GM19324 (cell line): ENCODE measurements around the gene MAGI1.
"Not testable (repeated sequence)": the region's sequence is repeated elsewhere in the genome, so short reads cannot be mapped to it uniquely, and the experiment has no call there.

Source experiments
- ATAC-seq: cut with Tn5 transposase; IDR thresholded peaks from one replicate; pipeline ENCODE4 v1.9.1; 2021; ENCODE audit warnings: mild to moderate bottlenecking, moderate library complexity; ENCODE audit not compliant: unreplicated experiment, low FRiP score

The MAGI1 gene

GRCh38 chr3:65584913-65585312, 453.8 kb downstream of the MAGI1 start:
- ATAC-seq = no peak

DNA sequence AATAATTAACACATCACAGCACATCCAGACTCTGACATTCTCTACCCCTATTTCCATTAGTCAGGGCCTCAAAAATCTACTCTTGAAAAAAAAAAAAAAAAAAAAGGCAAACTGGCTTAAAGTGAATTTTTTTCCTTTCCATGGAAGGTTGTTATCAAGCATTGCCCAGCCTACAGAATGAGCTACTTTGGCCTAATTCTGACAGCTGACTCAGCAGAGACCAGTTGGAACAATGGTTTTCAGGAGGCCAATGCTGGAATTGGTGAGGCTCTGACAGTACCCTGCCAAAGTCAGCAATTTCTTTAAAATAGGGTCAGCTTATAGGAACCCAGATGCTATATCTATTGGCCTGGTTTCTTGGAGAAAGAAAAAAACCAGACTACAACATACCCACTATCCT, 454.7 kb downstream of the MAGI1 start:
- ATAC-seq = no peak

- ATAC-seq = no peak
Measured at GRCh38 chr3:65583188-65583587, 455.5 kb downstream of the MAGI1 start.

- ATAC-seq = no peak
Measured at GRCh38 chr3:65582012-65582717, 456.6 kb downstream of the MAGI1 start.

DNA sequence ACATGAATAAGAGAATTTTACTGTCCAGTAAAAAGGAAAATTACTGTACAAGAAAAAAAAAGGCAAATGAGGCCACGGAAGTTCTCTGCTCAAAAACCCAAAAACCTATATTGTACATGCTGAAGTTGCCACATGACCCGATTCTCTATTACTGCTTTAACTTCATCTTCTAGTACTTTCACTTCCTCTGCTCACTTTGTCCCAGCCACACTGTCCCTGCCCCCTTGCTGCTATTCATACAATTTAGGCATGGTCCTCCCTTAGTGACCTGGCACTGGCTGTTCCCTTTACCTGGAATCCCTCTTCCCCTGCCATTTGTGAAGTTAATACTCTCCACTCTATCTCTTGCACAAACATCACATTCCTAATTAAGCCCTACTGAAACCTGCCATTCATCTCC, 457.4 kb downstream of the MAGI1 start:
- no peak for ATAC-seq

- no peak for ATAC-seq
Measured at GRCh38 chr3:65578861-65579260, 459.9 kb downstream of the MAGI1 start.

DNA sequence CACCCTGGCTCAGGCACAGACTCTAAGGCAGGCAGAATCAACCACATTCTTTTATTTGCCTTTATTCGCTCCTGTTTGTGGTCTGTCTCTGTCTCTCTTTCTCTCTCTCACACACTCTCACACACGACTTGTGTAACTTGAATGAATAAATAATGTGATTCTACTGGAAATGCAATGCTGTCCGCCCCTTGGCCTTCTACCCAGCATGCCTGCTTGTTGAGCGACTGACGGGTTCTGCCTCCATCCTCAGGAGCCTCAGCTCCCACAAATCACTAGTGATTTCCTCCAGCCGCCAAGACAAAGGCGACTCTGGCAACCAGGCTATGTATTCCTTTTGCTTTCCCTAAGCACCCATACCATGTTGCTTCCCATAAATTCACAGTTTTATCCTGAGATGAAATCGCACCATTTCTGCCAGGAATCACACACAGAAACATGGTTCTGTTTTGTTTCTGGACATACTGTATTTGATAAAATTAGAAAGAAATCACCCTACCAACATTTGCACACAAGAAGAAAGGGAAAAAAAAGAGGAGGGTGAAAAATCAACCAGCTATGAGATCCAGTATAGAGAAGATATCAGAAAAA, 460.8 kb downstream of the MAGI1 start:
- ATAC-seq = no peak

- ATAC-seq = no peak
Measured at GRCh38 chr3:65576966-65577365, 461.8 kb downstream of the MAGI1 start.

- no peak for ATAC-seq
Measured at GRCh38 chr3:65576228-65576627, 462.5 kb downstream of the MAGI1 start.

- no peak for ATAC-seq
Measured at GRCh38 chr3:65575376-65575840, 463.3 kb downstream of the MAGI1 start.

- no peak for ATAC-seq
Measured at GRCh38 chr3:65573548-65574116, 465.1 kb downstream of the MAGI1 start.

DNA sequence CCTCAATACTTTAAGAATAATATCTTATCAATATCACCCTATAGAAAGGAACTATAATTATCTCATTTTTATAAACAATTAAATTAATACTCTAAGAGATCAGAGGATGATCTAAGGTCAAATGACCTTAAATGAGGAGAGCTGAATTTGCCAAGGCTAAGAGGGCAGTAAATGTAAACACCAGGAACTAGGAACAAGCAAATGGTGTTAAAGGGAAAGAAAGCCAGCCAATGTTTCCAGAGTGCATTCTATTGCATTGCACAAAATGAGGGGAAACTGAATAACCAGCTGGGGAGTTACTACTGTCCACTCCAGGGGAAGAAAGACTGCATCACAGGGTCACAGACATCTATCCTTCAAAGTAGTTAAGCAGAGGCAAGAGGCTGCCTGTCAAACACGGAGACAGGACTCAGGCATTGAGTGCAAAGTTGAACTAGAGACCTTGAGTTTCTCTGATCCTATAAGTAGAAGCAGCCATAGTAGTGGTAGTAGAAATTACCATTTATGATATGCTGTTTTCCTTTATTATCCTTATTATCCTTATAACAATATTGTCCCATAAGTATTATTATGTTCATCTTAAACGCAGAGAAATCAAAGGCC, 466.4 kb downstream of the MAGI1 start:
- ATAC-seq = no peak

DNA sequence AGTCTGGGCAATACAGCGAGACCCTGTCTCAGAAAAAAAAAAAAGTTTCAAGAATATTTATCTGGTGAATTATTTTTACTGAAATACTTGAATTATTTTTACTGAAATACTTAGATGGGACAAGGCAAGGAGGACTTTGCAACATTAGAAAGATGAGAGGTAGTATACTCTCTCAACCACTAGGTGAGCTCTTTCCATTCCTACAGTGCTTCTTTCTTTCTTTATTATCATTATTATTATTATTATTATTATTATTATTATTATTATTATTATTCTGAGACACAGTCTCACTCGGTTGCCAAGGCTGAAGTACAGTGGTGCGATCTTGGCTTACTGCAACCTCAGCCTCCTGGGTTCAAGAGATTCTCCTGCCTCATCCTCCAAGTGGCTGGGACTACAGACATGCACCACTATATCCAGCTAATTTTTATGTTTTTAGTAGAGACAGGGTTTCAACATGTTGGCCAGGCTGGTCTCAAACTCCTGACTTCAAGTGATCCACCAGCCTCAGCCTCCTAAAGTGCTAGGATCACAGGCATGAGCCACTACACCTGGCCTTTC, 468.8 kb downstream of the MAGI1 start:
- ATAC-seq = no peak

DNA sequence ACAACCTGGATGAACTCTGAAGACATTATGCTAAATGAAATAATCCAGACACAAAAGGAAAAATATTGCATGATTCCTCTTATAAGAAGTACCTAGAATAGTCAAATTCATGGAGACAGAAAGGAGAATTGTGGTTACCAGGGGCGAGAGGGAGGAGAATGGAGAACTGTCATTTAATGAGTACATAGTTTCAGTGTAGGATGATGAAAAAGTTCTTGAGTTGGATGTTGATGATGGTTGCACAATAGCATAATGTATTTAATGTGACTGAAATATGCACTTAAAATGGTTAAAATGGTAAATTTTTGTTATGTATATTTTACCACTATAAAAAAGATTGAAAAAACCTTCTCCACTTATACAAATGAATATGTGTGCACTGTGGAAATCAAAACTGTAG, 469.6 kb downstream of the MAGI1 start:
- no peak for ATAC-seq

- ATAC-seq = no peak
Measured at GRCh38 chr3:65568497-65568896, 470.2 kb downstream of the MAGI1 start.

DNA sequence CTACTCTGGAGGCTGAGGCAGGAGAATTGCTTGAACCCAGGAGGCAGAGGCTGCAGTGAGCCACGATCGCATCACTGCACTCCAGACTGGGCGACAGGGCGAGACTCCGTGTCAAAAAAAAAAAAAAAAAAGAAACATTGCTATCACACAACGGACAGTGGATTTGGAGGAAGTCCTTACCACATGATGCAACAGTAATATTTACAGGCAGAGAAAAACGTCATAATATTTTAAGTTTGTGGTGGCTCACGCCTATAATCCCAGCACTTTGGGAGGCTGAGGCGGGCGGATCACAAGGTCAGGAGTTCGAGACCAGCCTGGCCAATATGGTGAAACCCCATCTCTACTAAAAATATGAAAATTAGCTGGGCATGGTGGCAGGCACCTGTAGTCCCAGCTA, 473.0 kb downstream of the MAGI1 start:
- not testable (repeated sequence) for ATAC-seq

DNA sequence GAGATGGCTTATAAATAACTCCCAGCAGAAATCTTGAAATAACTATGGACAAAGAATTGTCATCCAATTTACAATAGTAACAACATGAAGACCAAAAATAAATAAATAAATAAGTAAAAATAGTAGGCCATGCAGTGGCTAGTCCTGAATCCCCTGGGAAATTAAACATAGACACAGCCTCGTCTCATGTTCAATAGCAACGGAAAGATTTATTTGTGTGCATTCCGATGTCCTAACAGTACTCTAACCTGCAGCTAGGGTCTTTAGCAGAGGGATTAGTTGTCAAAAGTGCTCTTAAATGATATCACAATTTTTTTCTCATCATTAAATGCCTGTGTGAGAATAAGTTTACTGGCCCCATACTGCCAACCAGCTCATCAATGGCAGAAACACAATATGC, 474.2 kb downstream of the MAGI1 start:
- ATAC-seq = no peak

DNA sequence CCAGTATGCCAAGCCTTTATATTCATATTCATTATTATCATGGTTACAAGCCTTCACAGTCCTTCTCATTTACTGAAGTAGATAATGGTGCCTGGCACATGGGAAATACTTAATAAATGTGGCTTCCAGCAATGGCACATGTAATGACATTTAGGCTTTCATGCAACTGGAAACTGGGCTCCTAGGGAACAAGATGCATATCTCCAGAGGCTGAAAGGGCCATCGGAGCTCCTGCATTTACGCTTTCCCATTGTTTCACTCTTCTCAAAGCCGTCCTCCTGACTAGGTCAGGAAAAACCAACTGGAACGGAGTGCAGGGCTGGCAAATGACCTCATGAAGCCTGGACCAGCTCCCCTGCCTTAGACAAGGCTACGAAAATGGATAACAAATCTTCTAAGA, 474.9 kb downstream of the MAGI1 start:
- ATAC-seq = no peak

- ATAC-seq = no peak
Measured at GRCh38 chr3:65562447-65562846, 476.3 kb downstream of the MAGI1 start.

GRCh38 chr3:65561617-65562016, 477.1 kb downstream of the MAGI1 start:
- no peak for ATAC-seq

DNA sequence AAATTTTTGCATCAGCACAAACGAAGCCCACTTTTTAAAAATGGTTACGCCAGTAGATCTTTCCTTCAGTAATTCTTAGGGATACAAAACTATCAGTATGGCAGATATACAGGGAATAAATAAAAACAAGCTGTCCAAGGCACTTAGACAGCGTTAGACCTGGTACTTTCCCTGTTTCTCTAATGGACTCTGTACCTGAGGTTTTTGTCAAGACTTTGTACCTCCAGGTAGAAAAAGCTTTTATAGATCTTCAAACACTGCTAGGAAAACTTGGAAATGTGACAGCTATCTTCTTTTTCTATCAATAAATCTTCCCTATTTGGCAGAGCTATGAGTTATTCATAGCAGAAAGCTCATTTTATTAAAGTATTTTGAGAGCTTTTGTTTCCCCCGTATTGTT, 477.8 kb downstream of the MAGI1 start:
- ATAC-seq = no peak
